ENCODE measurements around the gene DCAF17. TPM values are rescaled to one million over a fixed set of nuclear protein-coding genes. Genes with fewer than 3 reads are reported as not detected.

DCAF17 gene
- total and polyA plus RNA-seq, 2 donors from 2014 or later = 4.9 to 18.5 TPM

DNA sequence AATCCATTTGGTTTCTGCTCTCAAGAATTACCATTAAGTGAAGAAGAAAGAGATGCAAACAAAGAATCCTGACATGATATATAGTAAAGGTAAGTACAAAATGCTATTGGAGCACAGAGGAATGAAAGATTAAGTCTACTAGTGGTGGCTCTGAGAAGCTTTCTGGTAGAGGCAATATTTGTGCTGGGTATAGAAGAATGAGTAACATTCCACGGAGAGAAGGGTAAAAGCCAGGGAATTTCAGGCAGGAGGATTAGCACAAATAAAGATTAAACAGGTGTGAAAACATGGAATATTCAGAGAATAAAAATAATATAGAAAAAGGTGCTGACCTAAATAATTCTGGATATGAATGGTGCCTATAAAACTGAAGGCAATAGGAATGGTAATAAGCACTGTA, 32.1 kb upstream of the DCAF17 start:
- H3K27ac ChIP-seq (ENCODE audit: low read depth in 2 of 2, low read length in 2 of 2) = no peak overlapping the region
- H3K9ac ChIP-seq (ENCODE audit: low read length in 3 of 3) = no peak overlapping the region
- TF ChIP-seq, protein P1, sequence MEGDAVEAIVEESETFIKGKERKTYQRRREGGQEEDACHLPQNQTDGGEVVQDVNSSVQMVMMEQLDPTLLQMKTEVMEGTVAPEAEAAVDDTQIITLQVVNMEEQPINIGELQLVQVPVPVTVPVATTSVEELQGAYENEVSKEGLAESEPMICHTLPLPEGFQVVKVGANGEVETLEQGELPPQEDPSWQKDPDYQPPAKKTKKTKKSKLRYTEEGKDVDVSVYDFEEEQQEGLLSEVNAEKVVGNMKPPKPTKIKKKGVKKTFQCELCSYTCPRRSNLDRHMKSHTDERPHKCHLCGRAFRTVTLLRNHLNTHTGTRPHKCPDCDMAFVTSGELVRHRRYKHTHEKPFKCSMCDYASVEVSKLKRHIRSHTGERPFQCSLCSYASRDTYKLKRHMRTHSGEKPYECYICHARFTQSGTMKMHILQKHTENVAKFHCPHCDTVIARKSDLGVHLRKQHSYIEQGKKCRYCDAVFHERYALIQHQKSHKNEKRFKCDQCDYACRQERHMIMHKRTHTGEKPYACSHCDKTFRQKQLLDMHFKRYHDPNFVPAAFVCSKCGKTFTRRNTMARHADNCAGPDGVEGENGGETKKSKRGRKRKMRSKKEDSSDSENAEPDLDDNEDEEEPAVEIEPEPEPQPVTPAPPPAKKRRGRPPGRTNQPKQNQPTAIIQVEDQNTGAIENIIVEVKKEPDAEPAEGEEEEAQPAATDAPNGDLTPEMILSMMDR (IDR thresholded peaks at IDR 0.05; ENCODE audit: borderline replicate concordance, extremely low read depth, insufficient read depth) = no peak
- H3K4me1 ChIP-seq (ENCODE audit: control insufficient read depth in 2 of 3, insufficient read depth in 2 of 3, low read depth in 1 of 3, low read length in 3 of 3) = no peaks in the 10 kb centered on the region
- intact Hi-C loops (cut with DNase I) = no loop called here
- H3K9me3 ChIP-seq (ENCODE audit: control insufficient read depth in 2 of 3, insufficient read depth in 1 of 3, low read length in 3 of 3) = no peaks in the 10 kb centered on the region
- H3K4me3 ChIP-seq (ENCODE audit: low read length in 3 of 3) = no peak overlapping the region
- FAIRE-seq (no peak), DNase-seq (no peak)
- H3K36me3 ChIP-seq (ENCODE audit: control insufficient read depth in 2 of 3, insufficient read depth in 3 of 3, low read length in 3 of 3) = no peaks in the 10 kb centered on the region
- no peaks in the 10 kb centered on the region for H3K27me3 ChIP-seq (ENCODE audit: control insufficient read depth, insufficient read depth, low read length)

DNA sequence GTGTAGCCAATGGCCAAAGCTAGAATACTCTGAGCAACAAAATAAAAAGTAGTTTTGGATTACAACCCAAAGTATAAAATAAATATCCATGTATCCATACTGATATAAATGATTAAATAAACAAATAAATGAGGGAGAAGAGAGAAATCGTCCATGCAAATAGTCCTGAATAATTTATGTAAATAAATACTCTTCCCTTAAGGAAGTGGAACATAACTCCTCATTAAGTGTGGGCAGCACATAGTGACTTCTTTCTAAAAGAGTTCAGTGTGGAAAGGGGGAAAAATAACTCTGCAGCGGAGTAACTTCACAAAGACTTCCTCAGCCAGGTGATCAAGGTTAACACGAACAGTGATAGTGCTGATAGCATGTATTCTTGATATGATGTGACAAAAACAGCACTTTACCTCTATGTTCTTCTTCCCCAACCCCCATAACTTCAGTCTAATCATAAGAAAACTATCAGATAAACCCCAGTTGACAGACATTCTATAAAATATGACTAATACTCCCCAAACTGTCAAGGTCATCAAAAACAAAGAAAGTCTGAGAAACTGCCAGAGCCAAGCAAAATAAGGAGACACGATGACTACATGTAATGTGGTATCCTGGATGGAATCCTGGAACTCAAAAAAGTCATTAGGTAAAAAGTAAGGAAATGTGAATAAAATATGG, 31.0 kb upstream of the DCAF17 start:
- no peak for FAIRE-seq
- Histone ChIP-seq H3K36me3 (ENCODE audit: control insufficient read depth in 2 of 3, insufficient read depth in 3 of 3, low read length in 3 of 3) (no peaks in the 10 kb centered on the region), H3K27me3 (ENCODE audit: control insufficient read depth, insufficient read depth, low read length) (no peaks in the 10 kb centered on the region), H3K27ac (ENCODE audit: low read depth in 2 of 2, low read length in 2 of 2) (no peak overlapping the region), H3K9ac (ENCODE audit: low read length in 3 of 3) (no peak overlapping the region), H3K4me3 (ENCODE audit: low read length in 3 of 3) (no peak overlapping the region), H3K4me1 (ENCODE audit: control insufficient read depth in 2 of 3, insufficient read depth in 2 of 3, low read depth in 1 of 3, low read length in 3 of 3) (no peaks in the 10 kb centered on the region), H3K9me3 (ENCODE audit: control insufficient read depth in 2 of 3, insufficient read depth in 1 of 3, low read length in 3 of 3) (no peaks in the 10 kb centered on the region)
- TF ChIP-seq, protein P1 (IDR thresholded peaks at IDR 0.05; ENCODE audit: borderline replicate concordance, extremely low read depth, insufficient read depth) = no peak
- DNase-seq = no peak
- intact Hi-C loops (cut with DNase I) = no loop called here

DNA sequence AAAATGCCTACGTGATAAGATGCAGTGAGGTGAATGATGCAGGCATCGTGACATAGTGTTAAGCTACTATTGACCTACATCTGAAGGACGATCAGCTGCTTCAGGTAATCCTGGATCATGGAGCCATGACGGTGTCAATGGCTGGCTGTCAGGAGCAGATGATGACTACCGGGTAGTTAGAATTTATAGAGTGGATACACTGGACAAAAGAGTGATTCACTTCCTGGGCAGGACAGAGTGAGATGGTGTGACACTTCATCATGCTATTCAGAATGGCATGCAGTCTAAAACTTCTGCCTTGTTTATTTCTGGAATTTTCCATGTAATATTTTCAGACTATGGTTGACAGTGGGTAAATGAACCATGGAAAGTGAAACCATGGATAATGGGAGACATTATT, 29.8 kb upstream of the DCAF17 start:
- no peak overlapping the region for H3K27ac ChIP-seq (ENCODE audit: low read depth in 2 of 2, low read length in 2 of 2)
- H3K9me3 ChIP-seq (ENCODE audit: control insufficient read depth in 2 of 3, insufficient read depth in 1 of 3, low read length in 3 of 3) = no peaks in the 10 kb centered on the region
- H3K4me1 ChIP-seq (ENCODE audit: control insufficient read depth in 2 of 3, insufficient read depth in 2 of 3, low read depth in 1 of 3, low read length in 3 of 3) = no peaks in the 10 kb centered on the region
- no peak overlapping the region for H3K9ac ChIP-seq (ENCODE audit: low read length in 3 of 3)
- no peak overlapping the region for H3K4me3 ChIP-seq (ENCODE audit: low read length in 3 of 3)
- DNase-seq (no peak), FAIRE-seq (no peak)
- TF ChIP-seq, protein P1 (IDR thresholded peaks at IDR 0.05; ENCODE audit: borderline replicate concordance, extremely low read depth, insufficient read depth) = no peak
- intact Hi-C loops (cut with DNase I) = no loop called here
- H3K36me3 ChIP-seq (ENCODE audit: control insufficient read depth in 2 of 3, insufficient read depth in 3 of 3, low read length in 3 of 3) = no peaks in the 10 kb centered on the region
- H3K27me3 ChIP-seq (ENCODE audit: control insufficient read depth, insufficient read depth, low read length) = no peaks in the 10 kb centered on the region

DNA sequence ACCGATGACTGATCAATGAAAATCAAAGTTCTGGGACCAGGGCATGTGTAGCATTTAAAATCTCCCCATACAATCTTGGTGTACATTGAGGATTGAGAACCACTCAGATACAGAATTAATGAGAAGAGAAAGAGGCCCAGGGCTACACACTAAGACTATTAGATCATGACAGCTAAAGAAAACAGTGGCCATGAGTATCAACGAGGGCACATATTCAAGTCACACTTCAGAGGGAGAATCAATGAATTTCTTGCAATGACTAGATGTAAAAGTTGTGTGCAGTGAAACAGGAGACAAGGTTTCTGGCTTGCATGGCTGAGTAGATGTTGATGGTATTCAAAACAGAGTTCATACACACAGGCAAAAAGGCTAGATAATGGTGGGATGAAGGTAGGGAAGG, 29.3 kb upstream of the DCAF17 start:
- no peaks in the 10 kb centered on the region for H3K4me1 ChIP-seq (ENCODE audit: control insufficient read depth in 2 of 3, insufficient read depth in 2 of 3, low read depth in 1 of 3, low read length in 3 of 3)
- no peak for DNase-seq
- intact Hi-C loops (cut with DNase I) = no loop called here
- H3K36me3 ChIP-seq (ENCODE audit: control insufficient read depth in 2 of 3, insufficient read depth in 3 of 3, low read length in 3 of 3) = no peaks in the 10 kb centered on the region
- no peak overlapping the region for H3K9ac ChIP-seq (ENCODE audit: low read length in 3 of 3)
- FAIRE-seq = no peak
- no peaks in the 10 kb centered on the region for H3K27me3 ChIP-seq (ENCODE audit: control insufficient read depth, insufficient read depth, low read length)
- no peaks in the 10 kb centered on the region for H3K9me3 ChIP-seq (ENCODE audit: control insufficient read depth in 2 of 3, insufficient read depth in 1 of 3, low read length in 3 of 3)
- TF ChIP-seq, protein P1 (IDR thresholded peaks at IDR 0.05; ENCODE audit: borderline replicate concordance, extremely low read depth, insufficient read depth) = no peak
- no peak overlapping the region for H3K27ac ChIP-seq (ENCODE audit: low read depth in 2 of 2, low read length in 2 of 2)
- H3K4me3 ChIP-seq (ENCODE audit: low read length in 3 of 3) = no peak overlapping the region
